Measurements from ENCODE around the gene CTNNA3.

DNA sequence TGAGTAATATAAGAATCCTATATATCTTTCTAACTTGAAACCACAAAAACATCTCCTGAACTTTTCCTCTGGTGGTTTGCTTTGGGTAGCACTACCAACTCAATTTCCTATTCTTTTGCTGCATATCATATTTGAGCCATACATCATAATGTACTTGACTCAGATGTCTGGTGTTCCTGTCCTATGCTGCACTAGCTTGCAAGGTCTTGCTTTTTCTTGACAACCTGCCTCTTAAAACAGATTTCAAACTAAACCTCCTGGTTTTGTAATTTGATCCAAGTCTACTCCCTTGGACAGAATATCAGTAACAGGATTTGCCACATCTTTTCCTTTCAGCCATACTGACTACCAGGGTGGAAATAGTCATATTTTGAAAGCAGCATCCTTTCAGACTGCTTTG lies 1290.4 kb downstream of the CTNNA3 start:
- TF ChIP-seq POLR2AphosphoS5 (IDR thresholded peaks at IDR 0.05) (no peak), CTCF (IDR thresholded peaks at IDR 0.05) (no peak), POLR2A (IDR thresholded peaks at IDR 0.05) (no peak), EP300 (IDR thresholded peaks at IDR 0.05; ENCODE audit: low read depth) (no peak)
